HEK293T (cell line): Measurements from ENCODE around the gene GGCT.

Experiments used
- CTCF ChIA-PET: fragments of 350-600 bp; formaldehyde crosslinking; extraction: SDS; loops from one replicate; lab custom pipeline; 2021; ENCODE audit warnings: antibody characterized with exemption, inconsistent platforms; lab: Yijun Ruan, JAX
- POLR2A ChIA-PET: fragments of 350-600 bp; formaldehyde crosslinking; extraction: SDS; loops from one replicate; lab custom pipeline; 2020; ENCODE audit warnings: antibody characterized with exemption, inconsistent platforms; lab: Yijun Ruan, JAX
- DNase-seq: peaks from one replicate; pipeline ENCODE4 v3.0.0; 2012; ENCODE audit warnings: mixed read lengths; ENCODE audit errors: extremely low spot score
- ARNT ChIP-seq: fragments of 450-650 bp; IDR thresholded peaks from 2 replicates; pipeline ENCODE4 v1.6.1; 2017; ENCODE audit warnings: mild to moderate bottlenecking
- BHLHE40 ChIP-seq: fragments of 450-650 bp; IDR thresholded peaks from 2 replicates; pipeline ENCODE4 v1.6.1; 2016; ENCODE audit warnings: mild to moderate bottlenecking, moderate library complexity, borderline replicate concordance
- CTBP1 ChIP-seq: fragments of 450-650 bp; IDR thresholded peaks from 2 replicates; pipeline ENCODE4 v1.6.1; 2016; ENCODE audit warnings: borderline replicate concordance
- ELF4 ChIP-seq: fragments of 450-650 bp; IDR thresholded peaks from 2 replicates; pipeline ENCODE4 v1.6.1; 2017; ENCODE audit warnings: antibody characterized with exemption
- FOXA1 ChIP-seq: fragments of 450-650 bp; IDR thresholded peaks from 2 replicates; pipeline ENCODE4 v1.6.1; 2016; ENCODE audit warnings: mild to moderate bottlenecking
- FOXK2 ChIP-seq: fragments of 450-650 bp; IDR thresholded peaks from 2 replicates; pipeline ENCODE4 v1.6.1; 2016; ENCODE audit warnings: mild to moderate bottlenecking
- FOXM1 ChIP-seq: fragments of 450-650 bp; IDR thresholded peaks from 2 replicates; pipeline ENCODE4 v1.6.1; 2017; ENCODE audit warnings: mild to moderate bottlenecking, borderline replicate concordance
- HDGF ChIP-seq: fragments of 450-650 bp; IDR thresholded peaks from 2 replicates; pipeline ENCODE4 v1.6.1; 2017; ENCODE audit warnings: antibody characterized with exemption, borderline replicate concordance
- L3MBTL2 ChIP-seq: fragments of 450-650 bp; conservative IDR thresholded peaks from 2 replicates; pipeline ENCODE4 v1.6.1; 2016; ENCODE audit warnings: mild to moderate bottlenecking
- LEF1 ChIP-seq: fragments of 450-650 bp; IDR thresholded peaks from 2 replicates; pipeline ENCODE4 v1.6.1; 2017; ENCODE audit warnings: mild to moderate bottlenecking, borderline replicate concordance
- NFRKB ChIP-seq: fragments of 450-650 bp; IDR thresholded peaks from 2 replicates; pipeline ENCODE4 v1.6.1; 2016; ENCODE audit warnings: mild to moderate bottlenecking, moderate library complexity
- SP1 ChIP-seq: fragments of 450-650 bp; IDR thresholded peaks from 2 replicates; pipeline ENCODE4 v1.6.1; 2017
- SUZ12 ChIP-seq: fragments of 450-650 bp; IDR thresholded peaks from 2 replicates; pipeline ENCODE4 v1.6.1; 2016; ENCODE audit warnings: mild to moderate bottlenecking
- TARDBP ChIP-seq: fragments of 450-650 bp; IDR thresholded peaks from 2 replicates; pipeline ENCODE4 v1.6.1; 2016
- ZNF384 ChIP-seq: fragments of 450-650 bp; IDR thresholded peaks from 2 replicates; pipeline ENCODE4 v1.6.1; 2016
- TF ChIP-seq, protein P1 (sequence below): fragments of 450-650 bp; IDR thresholded peaks from 2 replicates; pipeline ENCODE4 v1.6.1; 2016

GGCT gene

DNA sequence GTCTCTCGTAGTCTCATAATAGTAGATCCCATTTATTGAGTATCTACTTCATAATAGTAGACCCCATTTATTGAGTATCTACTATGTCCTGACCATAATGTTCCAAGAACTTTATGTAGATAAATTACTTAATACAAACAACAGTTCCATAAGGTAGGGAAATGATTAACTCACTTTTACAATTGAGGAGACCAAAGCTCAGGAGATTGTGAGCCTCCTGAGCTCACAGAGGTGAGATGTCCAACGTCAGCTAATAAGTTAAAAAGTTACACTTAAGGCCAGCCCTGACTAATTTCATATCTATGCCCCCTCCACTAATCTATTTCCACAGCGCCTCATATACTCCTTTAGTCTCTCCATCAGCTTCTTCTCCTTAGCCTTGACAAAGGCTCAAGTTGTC lies 17.5 kb upstream of the GGCT start:
- no peak for TF ChIP-seq NFRKB
- no peak for TF ChIP-seq CTBP1
- TF ChIP-seq ARNT = no peak
- no peak for DNase-seq
- ChIA-PET POLR2A (no interaction called here), CTCF (interaction anchor here (0.6 kb wide), 1 partner anchor 880 kb away, joined by 3 read pairs; no protein-coding TSS in a partner anchor)

DNA sequence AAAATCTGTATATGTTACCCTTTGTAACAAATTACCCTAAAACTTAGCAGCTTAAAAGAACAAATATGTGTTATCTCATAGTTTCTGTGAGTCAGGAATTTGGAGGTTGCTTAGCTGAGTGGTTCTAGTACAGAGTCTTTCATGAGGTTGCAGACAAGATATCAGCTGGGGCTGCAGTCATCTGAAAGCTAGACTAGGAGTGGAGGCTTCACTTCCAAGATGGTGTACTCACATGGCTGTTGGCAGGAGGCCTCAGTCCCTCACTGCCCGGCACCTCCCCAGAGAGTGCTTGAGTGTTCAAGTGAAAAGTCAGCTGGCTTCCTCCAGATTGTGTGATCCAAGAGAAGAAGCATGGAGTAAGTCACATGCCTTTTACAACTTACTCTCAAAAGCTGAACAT lies 16.9 kb upstream of the GGCT start:
- ChIA-PET POLR2A (no interaction called here), CTCF (no interaction called here)
- TF ChIP-seq FOXA1 (no peak), BHLHE40 (no peak)
- DNase-seq = no peak

DNA sequence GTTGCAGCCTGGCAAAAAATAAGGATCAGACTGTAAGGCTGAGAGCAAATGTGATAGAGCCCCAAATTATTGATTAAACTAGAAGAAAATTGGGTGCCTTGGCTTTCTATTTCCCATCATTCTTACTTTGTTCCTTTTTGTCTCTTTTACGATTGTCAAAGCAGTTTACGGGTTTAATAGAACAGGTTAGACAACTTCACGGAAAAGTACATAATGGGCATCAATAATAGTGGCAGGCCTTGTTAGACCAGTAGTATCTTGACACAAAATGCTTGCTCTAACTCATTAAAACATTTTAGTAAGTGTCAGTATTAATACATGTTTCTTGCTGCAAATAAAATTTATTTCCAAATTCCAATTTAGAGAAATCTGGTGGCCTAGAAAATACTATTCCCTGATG lies 14.5 kb upstream of the GGCT start:
- no peak for DNase-seq
- ChIA-PET POLR2A (no interaction called here), CTCF (no interaction called here)
- no peak for TF ChIP-seq FOXA1
- no peak for TF ChIP-seq SUZ12
- TF ChIP-seq TARDBP = no peak

DNA sequence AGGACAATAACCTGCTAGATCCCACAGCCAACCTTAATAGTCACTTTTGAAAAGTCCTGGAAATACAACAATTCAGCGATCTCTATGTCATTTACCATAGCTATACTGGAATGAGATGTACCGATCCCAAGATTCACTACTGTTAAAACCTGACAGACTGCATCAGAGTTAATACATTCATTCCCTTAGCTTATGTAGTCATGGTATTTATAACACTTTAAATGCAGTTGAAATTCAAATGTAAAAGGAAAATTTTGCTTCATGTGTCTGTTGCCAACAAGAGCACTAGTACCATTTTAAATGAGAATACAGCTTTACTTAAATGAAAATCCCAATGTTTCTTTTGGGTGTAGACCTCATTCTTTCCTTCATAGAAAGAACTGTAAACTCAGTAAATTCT lies 11.1 kb upstream of the GGCT start:
- TF ChIP-seq FOXK2 (no peak), NFRKB (no peak), LEF1 (no peak), CTBP1 (no peak), BHLHE40 (no peak), SUZ12 (no peak), TARDBP (no peak), ZNF384 (no peak), ELF4 (no peak), SP1 (no peak), ARNT (no peak), L3MBTL2 (no peak), FOXA1 (no peak), FOXM1 (no peak), HDGF (no peak)
- TF ChIP-seq, protein P1, sequence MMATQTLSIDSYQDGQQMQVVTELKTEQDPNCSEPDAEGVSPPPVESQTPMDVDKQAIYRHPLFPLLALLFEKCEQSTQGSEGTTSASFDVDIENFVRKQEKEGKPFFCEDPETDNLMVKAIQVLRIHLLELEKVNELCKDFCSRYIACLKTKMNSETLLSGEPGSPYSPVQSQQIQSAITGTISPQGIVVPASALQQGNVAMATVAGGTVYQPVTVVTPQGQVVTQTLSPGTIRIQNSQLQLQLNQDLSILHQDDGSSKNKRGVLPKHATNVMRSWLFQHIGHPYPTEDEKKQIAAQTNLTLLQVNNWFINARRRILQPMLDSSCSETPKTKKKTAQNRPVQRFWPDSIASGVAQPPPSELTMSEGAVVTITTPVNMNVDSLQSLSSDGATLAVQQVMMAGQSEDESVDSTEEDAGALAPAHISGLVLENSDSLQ = no peak
- DNase-seq = no peak
- CTCF ChIA-PET = no interaction called here
- POLR2A ChIA-PET = no interaction called here

DNA sequence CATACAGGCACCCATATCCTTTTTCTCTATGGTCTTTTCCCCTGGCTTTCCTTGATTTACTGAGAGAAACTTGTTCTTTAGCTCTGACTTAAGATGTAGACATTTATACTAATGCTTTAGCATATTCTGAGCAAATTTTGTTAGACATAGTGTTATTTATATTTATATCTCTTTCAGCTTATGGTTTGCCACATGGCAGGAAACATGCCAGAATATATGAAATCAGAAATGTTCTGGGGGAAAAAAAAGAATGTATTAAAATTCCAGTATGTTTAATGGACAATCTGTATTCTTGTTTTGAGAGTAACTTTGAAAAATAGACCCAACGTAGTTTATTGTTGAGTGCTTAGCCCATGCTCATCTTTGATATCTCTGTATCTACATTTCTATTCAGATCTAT lies 10.1 kb upstream of the GGCT start:
- ChIA-PET POLR2A (no interaction called here), CTCF (no interaction called here)
- DNase-seq = no peak

DNA sequence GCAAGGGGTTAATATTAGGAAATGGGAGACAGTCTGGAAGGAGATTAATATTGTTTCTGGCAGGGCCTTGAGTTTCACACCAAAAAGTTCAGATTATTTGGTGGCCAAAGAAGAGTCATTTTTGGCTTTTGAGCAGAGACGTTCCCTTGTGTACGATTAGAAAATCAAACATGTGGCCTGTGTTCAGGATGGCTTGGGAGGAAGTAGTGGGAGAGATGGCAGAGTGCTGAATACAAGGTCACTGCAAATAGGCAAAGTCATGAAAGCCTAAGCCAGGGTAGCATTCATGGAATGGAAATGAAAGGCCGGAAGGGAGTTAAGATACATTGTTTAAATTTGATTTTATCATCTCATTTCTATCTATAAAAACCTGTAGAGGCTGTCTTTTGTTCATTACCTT lies 9.5 kb upstream of the GGCT start:
- POLR2A ChIA-PET = no interaction called here
- DNase-seq = no peak
- TF ChIP-seq FOXM1 = no peak
- TF ChIP-seq, protein P1 = no peak
- TF ChIP-seq CTBP1 = no peak
- no peak for TF ChIP-seq BHLHE40
- TF ChIP-seq SUZ12 = no peak
- no peak for TF ChIP-seq ELF4
- TF ChIP-seq LEF1 = no peak
- TF ChIP-seq FOXA1 = no peak
- TF ChIP-seq NFRKB = no peak
- no peak for TF ChIP-seq ARNT
- no peak for TF ChIP-seq TARDBP
- TF ChIP-seq HDGF = no peak
- TF ChIP-seq SP1 = no peak
- TF ChIP-seq ZNF384 = no peak
- no peak for TF ChIP-seq L3MBTL2
- TF ChIP-seq FOXK2 = no peak
- CTCF ChIA-PET = no interaction called here

More for the DNA sequence above, 10.1 kb upstream of the GGCT start:
- TF ChIP-seq LEF1 (no peak), SUZ12 (no peak), HDGF (no peak)

DNA sequence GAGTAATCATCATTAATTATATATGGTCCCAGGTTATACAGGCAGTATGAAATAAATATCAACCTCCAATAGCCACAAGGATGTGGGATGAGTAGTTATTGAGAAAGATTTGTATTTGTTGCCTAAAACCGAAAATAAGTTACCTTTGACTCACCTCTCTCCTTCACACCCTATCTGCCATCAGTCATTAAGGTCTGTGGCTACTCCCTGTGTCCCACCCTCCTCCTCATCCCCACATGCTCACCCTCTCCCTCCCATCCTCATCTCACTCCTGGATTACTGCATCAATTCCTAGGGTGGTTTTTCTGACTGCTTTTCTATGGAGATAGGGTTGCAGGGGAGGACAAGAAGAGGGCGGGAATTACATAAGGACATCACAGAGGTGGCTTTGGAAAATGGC lies 9.1 kb upstream of the GGCT start:
- POLR2A ChIA-PET = no interaction called here
- CTCF ChIA-PET = no interaction called here
- TF ChIP-seq SP1 (no peak), NFRKB (no peak), ARNT (no peak), FOXM1 (no peak), ZNF384 (no peak), FOXK2 (no peak), CTBP1 (no peak), HDGF (no peak), L3MBTL2 (no peak), FOXA1 (no peak), TARDBP (no peak), LEF1 (no peak), ELF4 (no peak), BHLHE40 (no peak), SUZ12 (no peak)
- TF ChIP-seq, protein P1 = no peak
- no peak for DNase-seq
